Neural crest cell (in vitro differentiated cells): ENCODE results near the gene DUSP15. TPM values are rescaled to one million over a fixed set of nuclear protein-coding genes. Genes with fewer than 3 reads are reported as not detected.

ENCODE experiments used
- DNase-seq: peaks from one replicate; pipeline ENCODE4 v3.0.0; 2021; ENCODE audit warnings: low read depth, mixed read lengths, low spot score
- H3K27ac Mint-ChIP-seq: one replicate; pipeline ENCODE4 v1.8.0; 2021; ENCODE audit warnings: mild to moderate bottlenecking, mixed read lengths; ENCODE audit not compliant: unreplicated experiment
- H3K27me3 Mint-ChIP-seq: 2 replicates; pipeline ENCODE4 v1.8.0; 2021; ENCODE audit warnings: low read depth, mild to moderate bottlenecking, mixed read lengths
- H3K36me3 Mint-ChIP-seq: 2 replicates; pipeline ENCODE4 v1.8.0; 2021; ENCODE audit warnings: low read depth, mild to moderate bottlenecking, mixed read lengths
- H3K4me1 Mint-ChIP-seq: 2 replicates; pipeline ENCODE4 v1.8.0; 2021; ENCODE audit warnings: mixed read lengths
- H3K4me3 Mint-ChIP-seq: one replicate; pipeline ENCODE4 v1.8.0; 2021; ENCODE audit warnings: mild to moderate bottlenecking, mixed read lengths
- H3K9me3 Mint-ChIP-seq: 2 replicates; pipeline ENCODE4 v1.8.0; 2021; ENCODE audit warnings: mixed read lengths
- total RNA-seq: library from RNA; stranded (reverse); gene quantifications from 2 replicates; pipeline ENCODE4 v1.2.1, GENCODE V29; 2021
- TF ChIP-seq, protein P1 (sequence below): fragments of 200-600 bp; sonication (generic); conservative IDR thresholded peaks from 2 replicates; pipeline ENCODE4 v1.5.0; 2021; ENCODE audit warnings: antibody characterized with exemption, mild to moderate bottlenecking

Gene DUSP15
- total RNA-seq, 1 donor from 2014 or later, result 13.5 TPM

DNA sequence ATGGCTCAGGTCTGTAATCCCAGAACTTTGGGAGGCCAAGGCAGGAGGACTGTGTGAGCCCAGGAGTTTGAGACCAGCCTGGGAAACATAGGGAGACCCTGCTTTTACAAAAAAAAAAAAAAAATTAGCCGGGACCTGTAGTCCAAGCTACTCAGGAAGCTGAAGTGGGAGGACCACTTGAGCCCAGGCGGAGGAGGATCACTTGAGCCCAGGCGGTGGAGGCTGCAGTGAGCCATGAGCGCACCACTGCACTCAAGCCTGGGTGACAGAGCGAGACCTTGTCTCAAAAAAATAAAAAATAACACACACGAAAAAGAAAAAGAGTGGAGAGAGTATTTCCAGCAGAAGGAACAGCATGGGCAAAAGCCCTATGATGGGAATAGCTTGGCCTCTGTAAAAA, 2.1 kb upstream of the DUSP15 start:
- DNase-seq, result no peak
- H3K4me1 Mint-ChIP-seq, result peaks cover 25% of the 10 kb centered on the region
- H3K36me3 Mint-ChIP-seq, result no peaks in the 10 kb centered on the region
- TF ChIP-seq, protein P1, sequence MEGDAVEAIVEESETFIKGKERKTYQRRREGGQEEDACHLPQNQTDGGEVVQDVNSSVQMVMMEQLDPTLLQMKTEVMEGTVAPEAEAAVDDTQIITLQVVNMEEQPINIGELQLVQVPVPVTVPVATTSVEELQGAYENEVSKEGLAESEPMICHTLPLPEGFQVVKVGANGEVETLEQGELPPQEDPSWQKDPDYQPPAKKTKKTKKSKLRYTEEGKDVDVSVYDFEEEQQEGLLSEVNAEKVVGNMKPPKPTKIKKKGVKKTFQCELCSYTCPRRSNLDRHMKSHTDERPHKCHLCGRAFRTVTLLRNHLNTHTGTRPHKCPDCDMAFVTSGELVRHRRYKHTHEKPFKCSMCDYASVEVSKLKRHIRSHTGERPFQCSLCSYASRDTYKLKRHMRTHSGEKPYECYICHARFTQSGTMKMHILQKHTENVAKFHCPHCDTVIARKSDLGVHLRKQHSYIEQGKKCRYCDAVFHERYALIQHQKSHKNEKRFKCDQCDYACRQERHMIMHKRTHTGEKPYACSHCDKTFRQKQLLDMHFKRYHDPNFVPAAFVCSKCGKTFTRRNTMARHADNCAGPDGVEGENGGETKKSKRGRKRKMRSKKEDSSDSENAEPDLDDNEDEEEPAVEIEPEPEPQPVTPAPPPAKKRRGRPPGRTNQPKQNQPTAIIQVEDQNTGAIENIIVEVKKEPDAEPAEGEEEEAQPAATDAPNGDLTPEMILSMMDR, result no peak
- H3K9me3 Mint-ChIP-seq, result no peaks in the 10 kb centered on the region
- H3K27ac Mint-ChIP-seq, result no peak overlapping the region
- peaks cover 2% of the 10 kb centered on the region for H3K27me3 Mint-ChIP-seq
- no peak overlapping the region for H3K4me3 Mint-ChIP-seq

DNA sequence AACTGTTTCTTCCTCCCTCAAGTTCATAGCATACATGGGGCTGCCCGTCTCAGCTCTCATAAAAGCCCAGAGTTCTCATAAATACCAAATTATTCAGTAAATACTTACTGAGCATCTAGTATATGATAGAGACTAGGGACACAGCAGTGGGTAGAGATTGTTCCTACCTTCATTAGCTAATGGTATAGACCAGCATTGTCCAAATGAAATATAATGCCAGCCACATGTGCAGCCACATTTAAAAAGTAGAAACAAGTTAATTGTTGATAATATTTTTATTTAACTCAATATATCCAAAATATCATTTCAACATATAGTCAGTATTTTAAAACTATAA, 1.3 kb upstream of the DUSP15 start:
- Mint-ChIP-seq H3K36me3 (no peaks in the 10 kb centered on the region), H3K4me1 (peaks cover 25% of the 10 kb centered on the region), H3K27ac (no peak overlapping the region), H3K9me3 (no peaks in the 10 kb centered on the region), H3K4me3 (peak overlapping the region; percentile 93), H3K27me3 (peaks cover 2% of the 10 kb centered on the region)
- no peak for DNase-seq
- TF ChIP-seq, protein P1, result no peak

DNA sequence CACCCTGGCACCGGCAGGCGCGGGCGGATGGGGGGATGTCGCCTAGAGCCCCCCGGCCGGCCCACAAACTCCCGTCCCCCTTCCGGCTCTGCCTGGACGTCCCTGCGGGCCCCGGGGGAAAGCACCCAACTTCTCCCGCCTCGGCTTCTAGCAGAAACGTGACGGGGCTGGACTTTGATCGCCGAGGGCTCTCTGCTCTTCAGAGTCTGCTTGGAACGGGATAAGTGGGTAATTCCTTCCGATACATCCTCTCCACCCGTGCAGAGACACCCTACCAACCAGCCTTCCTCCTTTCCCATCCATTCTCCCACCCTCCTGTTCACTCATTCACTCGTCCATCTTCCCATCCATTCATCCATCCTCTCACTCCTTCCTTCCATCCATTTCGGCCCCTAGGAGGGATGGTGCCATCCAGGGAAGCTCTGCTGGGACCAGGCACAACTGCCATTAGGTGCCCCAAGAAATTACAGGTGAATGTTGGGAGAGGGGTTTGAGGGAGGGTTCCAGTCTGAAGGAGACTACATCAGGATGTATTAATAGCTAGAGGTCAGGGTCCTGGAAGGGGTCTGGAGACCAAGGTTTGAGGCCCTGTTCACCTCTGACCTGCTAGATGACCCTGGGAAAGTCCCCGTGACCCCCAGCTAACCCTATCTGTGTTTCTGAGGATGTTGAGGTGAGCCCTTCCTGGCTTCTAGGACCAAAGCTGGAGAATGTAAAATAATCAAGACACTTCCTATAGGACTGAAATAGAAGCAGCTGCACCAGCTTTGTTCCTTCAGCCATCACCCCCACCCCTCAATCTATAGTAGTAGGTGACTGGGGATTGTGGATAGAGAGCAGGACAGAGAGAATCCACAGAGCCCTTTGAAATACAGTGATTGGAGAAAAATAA, 645 bp upstream of the DUSP15 start:
- peaks cover 2% of the 10 kb centered on the region for H3K27me3 Mint-ChIP-seq
- H3K27ac Mint-ChIP-seq, result peak overlapping the region; percentile 83

DNA sequence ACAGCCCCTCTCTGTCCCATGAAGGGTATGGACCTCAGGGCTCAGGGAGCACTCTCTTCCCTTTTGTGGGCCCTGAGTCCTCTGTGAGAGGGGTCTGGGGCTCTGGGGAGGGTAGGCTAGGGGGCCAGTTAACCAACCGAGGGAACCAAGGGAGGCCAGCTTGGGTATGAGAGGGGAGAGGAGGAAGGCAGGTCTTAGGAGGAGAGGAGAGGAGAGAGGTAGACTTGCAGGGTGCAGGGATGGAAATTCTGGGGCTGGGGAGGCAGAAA, 720 bp downstream of the DUSP15 start:
- Mint-ChIP-seq H3K27me3 (peaks cover 2% of the 10 kb centered on the region), H3K4me1 (peaks cover 25% of the 10 kb centered on the region), H3K36me3 (no peaks in the 10 kb centered on the region), H3K9me3 (no peaks in the 10 kb centered on the region), H3K4me3 (peak overlapping the region; percentile 97), H3K27ac (peak overlapping the region; percentile 96)
- TF ChIP-seq, protein P1, result no peak
- DNase-seq, result no peak

More for the DNA sequence above, 645 bp upstream of the DUSP15 start:
- H3K36me3 Mint-ChIP-seq, result no peaks in the 10 kb centered on the region
- peak overlapping the region; percentile 93 for H3K4me3 Mint-ChIP-seq
- DNase-seq, result no peak
- TF ChIP-seq, protein P1, result no peak
- peaks cover 25% of the 10 kb centered on the region for H3K4me1 Mint-ChIP-seq
- no peaks in the 10 kb centered on the region for H3K9me3 Mint-ChIP-seq

DNA sequence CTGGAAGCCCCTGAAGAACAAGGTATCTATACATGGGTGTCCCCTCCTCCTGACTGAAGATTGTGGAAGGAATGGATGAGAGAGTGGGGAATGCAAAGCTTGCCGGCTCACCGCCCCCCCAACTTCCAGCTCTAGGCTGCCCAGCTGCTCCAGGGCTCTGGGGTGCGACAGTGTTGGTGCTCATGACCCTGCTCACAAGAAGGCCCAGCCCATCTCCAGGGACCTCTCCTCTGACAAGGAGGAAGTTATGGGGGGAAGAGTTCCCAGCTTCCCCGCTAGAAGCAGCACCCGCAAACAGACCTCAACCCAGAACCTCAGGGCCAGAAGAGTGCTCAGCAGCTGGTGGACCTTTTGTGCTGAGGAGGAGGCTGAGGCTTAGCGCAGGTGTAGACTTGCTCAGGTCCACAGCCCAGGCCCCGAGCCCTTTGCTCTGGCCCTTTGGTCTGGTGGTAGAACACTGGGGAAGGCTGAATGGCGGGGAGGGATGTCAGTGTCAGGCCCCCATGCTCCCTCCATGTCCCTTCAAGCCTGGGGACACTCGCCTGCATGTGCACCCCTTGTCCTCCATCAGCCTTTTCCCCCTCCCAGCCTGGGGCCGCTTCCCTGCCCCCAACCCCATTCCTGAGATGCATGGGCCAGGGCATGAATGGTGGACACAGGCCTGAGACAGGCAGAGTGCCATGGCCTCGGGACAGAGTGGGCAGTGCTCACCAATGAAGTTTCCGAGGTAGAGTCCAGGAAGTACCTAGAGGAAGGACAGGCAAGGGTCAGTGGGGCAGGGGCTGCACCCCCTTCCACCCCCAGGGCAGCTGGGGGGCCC, 1.3 kb downstream of the DUSP15 start:
- Mint-ChIP-seq H3K36me3 (no peaks in the 10 kb centered on the region), H3K27me3 (peaks cover 2% of the 10 kb centered on the region), H3K27ac (peak overlapping the region; percentile 23), H3K4me3 (peak overlapping the region; percentile 97), H3K9me3 (no peaks in the 10 kb centered on the region), H3K4me1 (peaks cover 25% of the 10 kb centered on the region)
- no peak for DNase-seq
- TF ChIP-seq, protein P1, result no peak
